HepG2 (cell line): ENCODE results near the gene TAF1A. TPM values are rescaled to one million over a fixed set of nuclear protein-coding genes. Genes with fewer than 3 reads are reported as not detected.

Experiments used
- ATF7 ChIP-seq, 2 experiments: fragments of 450-650 bp in 1 of 2; sonication (generic) in 1 of 2; formaldehyde crosslinking in 1 of 2; IDR thresholded peaks; 2 replicates each; pipeline versions ENCODE4 v1.4.0 to v1.6.1; 2016 to 2020; ENCODE audit warnings: antibody characterized with exemption in 1 of 2, mild to moderate bottlenecking in 1 of 2, missing genetic modification reagents in 1 of 2
- HINFP ChIP-seq: sonication (generic); formaldehyde crosslinking; IDR thresholded peaks from 2 replicates; pipeline ENCODE4 v1.4.0; 2020; ENCODE audit warnings: low read depth, mild to moderate bottlenecking, missing genetic modification reagents
- JUND ChIP-seq: sonication (generic); formaldehyde crosslinking; IDR thresholded peaks from 2 replicates; pipeline ENCODE4 v1.8.0; 2022; ENCODE audit warnings: mild to moderate bottlenecking, missing genetic modification reagents
- MXI1 ChIP-seq: IDR thresholded peaks from 3 replicates; pipeline ENCODE4 v1.6.1; 2012; ENCODE audit warnings: low read depth, low read length, inconsistent platforms, borderline replicate concordance
- NCOA2 ChIP-seq: sonication (generic); formaldehyde crosslinking; IDR thresholded peaks from 2 replicates; pipeline ENCODE4 v1.8.0; 2022; ENCODE audit warnings: inconsistent platforms
- NFATC3 ChIP-seq: sonication (generic); formaldehyde crosslinking; IDR thresholded peaks from 2 replicates; pipeline ENCODE4 v1.5.1; 2020; ENCODE audit warnings: mild to moderate bottlenecking, missing genetic modification reagents
- PREB ChIP-seq: sonication (generic); formaldehyde crosslinking; IDR thresholded peaks from 2 replicates; pipeline ENCODE4 v1.4.0; 2020; ENCODE audit warnings: missing genetic modification reagents
- RFX1 ChIP-seq: fragments of 450-650 bp; IDR thresholded peaks from 2 replicates; pipeline ENCODE4 v1.6.1; 2017
- RFXAP ChIP-seq: sonication (generic); formaldehyde crosslinking; IDR thresholded peaks from 2 replicates; pipeline ENCODE4 v1.4.0; 2020; ENCODE audit warnings: missing genetic modification reagents, borderline replicate concordance
- SMC3 ChIP-seq: IDR thresholded peaks from 2 replicates; pipeline ENCODE4 v1.6.1; 2011; ENCODE audit warnings: low read length, improper control_type of control experiment
- SNAPC5 ChIP-seq: sonication (generic); formaldehyde crosslinking; IDR thresholded peaks from 2 replicates; pipeline ENCODE4 v1.8.1; 2023; ENCODE audit warnings: mild to moderate bottlenecking, missing genetic modification reagents, borderline replicate concordance
- TEAD3 ChIP-seq: optimal IDR thresholded peaks from 2 replicates; pipeline ENCODE3; 2016; ENCODE audit warnings: borderline replicate concordance
- ZBTB42 ChIP-seq: sonication (generic); formaldehyde crosslinking; IDR thresholded peaks from 2 replicates; pipeline ENCODE4 v1.5.0; 2020; ENCODE audit warnings: mild to moderate bottlenecking, missing genetic modification reagents
- ZBTB46 ChIP-seq: sonication (generic); formaldehyde crosslinking; IDR thresholded peaks from 2 replicates; pipeline ENCODE4 v1.4.0; 2020; ENCODE audit warnings: mild to moderate bottlenecking, missing genetic modification reagents, borderline replicate concordance
- ZNF207 ChIP-seq: fragments of 450-650 bp; IDR thresholded peaks from 2 replicates; pipeline ENCODE4 v1.6.1; 2016; ENCODE audit warnings: antibody characterized with exemption, borderline replicate concordance
- ZNF234 ChIP-seq: sonication (generic); formaldehyde crosslinking; conservative IDR thresholded peaks from 2 replicates; pipeline ENCODE4 v1.5.1; 2020; ENCODE audit warnings: mild to moderate bottlenecking, missing genetic modification reagents
- ZNF274 ChIP-seq: sonication (generic); formaldehyde crosslinking; IDR thresholded peaks from 2 replicates; pipeline ENCODE4 v1.5.1; 2020; ENCODE audit warnings: mild to moderate bottlenecking, missing genetic modification reagents
- ZNF275 ChIP-seq: sonication (generic); formaldehyde crosslinking; IDR thresholded peaks from 2 replicates; pipeline ENCODE4 v1.8.0; 2022; ENCODE audit warnings: missing genetic modification reagents, mild to moderate bottlenecking, inconsistent platforms, borderline replicate concordance
- ZNF513 ChIP-seq: sonication (generic); formaldehyde crosslinking; conservative IDR thresholded peaks from 2 replicates; pipeline ENCODE4 v1.5.0; 2020; ENCODE audit warnings: missing genetic modification reagents
- ZSCAN9 ChIP-seq: IDR thresholded peaks from 2 replicates; pipeline ENCODE4 v1.6.1; 2016; ENCODE audit warnings: borderline replicate concordance
- polyA plus RNA-seq, 8 experiments: library from polyadenylated mRNA; depleted of rRNA in 3 of 8; stranded (reverse) in 7 of 8; unstranded in 1 of 8; fragments of >200 nt; fragmentation: Illumina TruSeq in 4 of 8; extraction: Trizol in 4 of 8; gene quantifications; 2 replicates each; pipeline versions ENCODE4 v1.2.1 to v1.2.3, GENCODE V29; 2011 to 2016; ENCODE audit warnings: low read depth in 4 of 8, missing spikeins in 1 of 8, mixed read lengths in 1 of 8; ENCODE audit not compliant: insufficient read depth in 1 of 8
- total RNA-seq, 5 experiments: library from RNA; depleted of rRNA; stranded (reverse); fragments of >200 nt; fragmentation: Illumina TruSeq; extraction: Trizol; gene quantifications; 2 replicates each; pipeline ENCODE4 v1.2.3, GENCODE V29; 2016; ENCODE audit warnings: low read depth in 1 of 5

TAF1A gene
- total and polyA plus RNA-seq, 2 of the 13 experiments (the other 11 are each of a cell fraction or from before 2014, with no cell fraction given): 3.3 to 10.7 TPM

GRCh38 chr1:222589462-222590302 lies at the start of gene TAF1A (continued):
- TF ChIP-seq ZNF513 (CRISPR knock-in tag) (no peak), TEAD3 (peak; percentile 52), NFATC3 (no peak), ZNF207 (no peak), ZBTB46 (CRISPR knock-in tag) (no peak), ZNF275 (CRISPR knock-in tag) (no peak), MXI1 (peak; percentile 65; the same call in 1 of the 3 replicates), SNAPC5 (CRISPR knock-in tag) (peak; percentile 40; the same call in 1 of the 2 replicates), HINFP (no peak), ZNF234 (CRISPR knock-in tag) (no peak), NCOA2 (CRISPR knock-in tag) (no peak; the same call in 1 of the 2 replicates), ZNF274 (CRISPR knock-in tag) (no peak), ZBTB42 (0 out of 2 replicates have a peak, but pooled peaks have one; percentile 33), SMC3 (0 out of 2 replicates have a peak, but pooled peaks have one; percentile 5), RFX1 (peak; percentile 46; the same call in 1 of the 2 replicates), PREB (CRISPR knock-in tag) (no peak), ATF7 (IDR thresholded peaks at IDR 0.05) (no peak), ATF7 (CRISPR knock-in tag; IDR thresholded peaks at IDR 0.05) (no peak), ZSCAN9 (no peak), RFXAP (CRISPR knock-in tag) (0 out of 2 replicates have a peak, but pooled peaks have one; percentile 27), JUND (no peak)
